NCI-H128 (cell line): ENCODE results near the gene GPR39.

Experiments used
- DNase-seq: peaks from one replicate; lab custom pipeline; 2025; ENCODE audit not compliant: unreplicated experiment; lab: John Stamatoyannopoulos, UW

The GPR39 gene

GRCh38 chr2:132636346-132636745 is 219.7 kb downstream of the GPR39 start:
- no peak for DNase-seq

GRCh38 chr2:132638313-132639040 is 221.9 kb downstream of the GPR39 start:
- DNase-seq, result no peak

- no peak for DNase-seq
These were observed 223.5 kb downstream of the GPR39 start for GRCh38 chr2:132640116-132640515.

- DNase-seq, result no peak
These were observed 225.2 kb downstream of the GPR39 start for GRCh38 chr2:132641819-132642218.

- no peak for DNase-seq
These were observed 225.8 kb downstream of the GPR39 start for GRCh38 chr2:132642415-132642814.

GRCh38 chr2:132645176-132645575 is 228.6 kb downstream of the GPR39 start:
- no peak for DNase-seq

- DNase-seq, result no peak
These were observed 229.3 kb downstream of the GPR39 start for GRCh38 chr2:132645722-132646539.

GRCh38 chr2:132646540-132647108 is 230.0 kb downstream of the GPR39 start:
- no peak for DNase-seq

GRCh38 chr2:132651115-132652045 is 234.8 kb downstream of the GPR39 start:
- DNase-seq, result no peak

GRCh38 chr2:132652474-132652873 is 235.9 kb downstream of the GPR39 start:
- no peak for DNase-seq

- no peak for DNase-seq
These were observed 237.7 kb downstream of the GPR39 start for GRCh38 chr2:132654335-132654734.

- DNase-seq, result no peak
These were observed 238.4 kb downstream of the GPR39 start for GRCh38 chr2:132654968-132655367.

GRCh38 chr2:132656266-132656975 is 239.8 kb downstream of the GPR39 start:
- no peak for DNase-seq

GRCh38 chr2:132659331-132659730 is 242.7 kb downstream of the GPR39 start:
- no peak for DNase-seq

GRCh38 chr2:132662732-132663131 is 246.1 kb downstream of the GPR39 start:
- no peak for DNase-seq

GRCh38 chr2:132664096-132664495 is 247.5 kb downstream of the GPR39 start:
- DNase-seq, result no peak

- DNase-seq, result no peak
These were observed 249.0 kb downstream of the GPR39 start for GRCh38 chr2:132665401-132666140.

GRCh38 chr2:132667706-132668105 is 251.1 kb downstream of the GPR39 start:
- DNase-seq, result no peak

- DNase-seq, result peak; percentile 8
These were observed 251.7 kb downstream of the GPR39 start for GRCh38 chr2:132668189-132668823.
